NCI-H1092 (cell line): Measurements from ENCODE around the gene C21orf91.
"Not testable (repeated sequence)": the region's sequence is repeated elsewhere in the genome, so short reads cannot be mapped to it uniquely, and the experiment has no call there.

Experiments used
- DNase-seq: peaks from one replicate; lab custom pipeline; 2025; lab: John Stamatoyannopoulos, UW

C21orf91 gene

GRCh38 chr21:17777072-17777765, 41.9 kb downstream of the C21orf91 start:
- no peak for DNase-seq

- DNase-seq, result no peak
Measured at GRCh38 chr21:17775431-17776126, 43.6 kb downstream of the C21orf91 start.

- DNase-seq, result not testable (repeated sequence)
Measured at GRCh38 chr21:17775021-17775420, 44.1 kb downstream of the C21orf91 start.

GRCh38 chr21:17769447-17769845, 49.7 kb downstream of the C21orf91 start:
- DNase-seq, result no peak

GRCh38 chr21:17768840-17769446, 50.2 kb downstream of the C21orf91 start:
- DNase-seq, result no peak

GRCh38 chr21:17765207-17765606, 53.9 kb downstream of the C21orf91 start:
- DNase-seq, result no peak

GRCh38 chr21:17763288-17764037, 55.7 kb downstream of the C21orf91 start:
- DNase-seq, result no peak

GRCh38 chr21:17759511-17760178, 59.5 kb downstream of the C21orf91 start:
- DNase-seq, result no peak

- DNase-seq, result no peak
Measured at GRCh38 chr21:17758683-17759082, 60.5 kb downstream of the C21orf91 start.

- DNase-seq, result no peak
Measured at GRCh38 chr21:17757671-17758070, 61.5 kb downstream of the C21orf91 start.

GRCh38 chr21:17753736-17754135, 65.4 kb downstream of the C21orf91 start:
- no peak for DNase-seq

- no peak for DNase-seq
Measured at GRCh38 chr21:17752171-17752570, 67.0 kb downstream of the C21orf91 start.

- no peak for DNase-seq
Measured at GRCh38 chr21:17746920-17747319, 72.2 kb downstream of the C21orf91 start.

- DNase-seq, result no peak
Measured at GRCh38 chr21:17745086-17745485, 74.1 kb downstream of the C21orf91 start.

GRCh38 chr21:17742940-17743592, 76.1 kb downstream of the C21orf91 start:
- no peak for DNase-seq

- no peak for DNase-seq
Measured at GRCh38 chr21:17742181-17742580, 77.0 kb downstream of the C21orf91 start.
